HepG2 (cell line): ENCODE data around the gene DYNC2I2. TPM values are rescaled to one million over a fixed set of nuclear protein-coding genes. Genes with fewer than 3 reads are reported as not detected.

Experiments
- ATAC-seq: fragments of 200-7000 bp; cut with Tn5 transposase; 3 replicates; pipeline ENCODE4 v1.9.1; 2020; ENCODE audit warnings: mild to moderate bottlenecking, moderate library complexity
- BruUV-seq: library from RNA; stranded (reverse); fragments of 400-500 nt; replicated peaks from 2 replicates; lab custom pipeline; 2021; lab: Mats Ljungman, UMichigan
- CTCF ChIA-PET: fragments of 300-600 bp; formaldehyde crosslinking; extraction: SDS; loops from one replicate; lab custom pipeline; 2021; ENCODE audit warnings: low total read pairs, inconsistent platforms, low intra/inter-chr PET ratio; lab: Yijun Ruan, JAX
- POLR2A ChIA-PET: fragments of 350-600 bp; sonication (Branson Sonifier 250); formaldehyde crosslinking; loops from one replicate; lab custom pipeline; 2020; ENCODE audit warnings: antibody characterized with exemption, inconsistent platforms; lab: Yijun Ruan, JAX
- DNase-seq: peaks from one replicate; pipeline ENCODE4 v3.0.0-alpha.2; 2015; ENCODE audit warnings: low spot score
- FAIRE-seq: peaks from 3 replicates; lab custom pipeline; 2011; peaks lifted over from hg19 to GRCh38; lab: Jason Lieb, UNC
- H2AFZ ChIP-seq: one replicate; pipeline ENCODE4 v1.6.1; 2011; ENCODE audit warnings: low read length, inconsistent platforms
- H3K27ac ChIP-seq: fragments of 300-600 bp; 3 replicates; pipeline ENCODE4 v1.8.0; 2011; ENCODE audit warnings: mixed run types, mild to moderate bottlenecking, mixed read lengths, low read length, inconsistent platforms; ENCODE audit not compliant: insufficient read depth; ENCODE audit errors: extremely low read length
- H3K27me3 ChIP-seq, 2 experiments: fragments of 200-600 bp in 1 of 2; 2 replicates in 1 of 2; 3 replicates in 1 of 2; pipeline versions ENCODE4 v1.6.0 to v1.8.0; 2011; ENCODE audit warnings: low read length in 2 of 2, mild to moderate bottlenecking in 2 of 2, moderate library complexity in 2 of 2, inconsistent platforms in 1 of 2; ENCODE audit not compliant: insufficient read depth in 2 of 2, control insufficient read depth in 1 of 2
- H3K36me3 ChIP-seq, 2 experiments: fragments of 200-600 bp in 1 of 2; replicated peaks in 1 of 2; 2 replicates in 1 of 2; 3 replicates in 1 of 2; pipeline versions ENCODE4 v1.5.1 to v1.8.0; 2011; ENCODE audit warnings: low read length in 2 of 2, inconsistent platforms in 1 of 2; ENCODE audit not compliant: insufficient read depth in 2 of 2, control insufficient read depth in 1 of 2
- H3K4me1 ChIP-seq: 2 replicates; pipeline ENCODE4 v1.5.1; 2012; ENCODE audit warnings: low read length, inconsistent platforms; ENCODE audit not compliant: insufficient read depth
- H3K4me2 ChIP-seq: 2 replicates; pipeline ENCODE4 v1.6.0; 2011; ENCODE audit warnings: low read depth, low read length, inconsistent platforms
- H3K4me3 ChIP-seq, 3 experiments: fragments of 200-600 bp in 1 of 3; sonication (generic), shearing (Covaris generic) in 1 of 3; replicated peaks in 1 of 3; 2 replicates each; pipeline ENCODE4 v1.5.1; 2011 to 2016; ENCODE audit warnings: low read length in 3 of 3, inconsistent platforms in 2 of 3, low read depth in 2 of 3, mild to moderate bottlenecking in 2 of 3, control low read depth in 1 of 3, mixed read lengths in 1 of 3; ENCODE audit not compliant: insufficient read depth in 1 of 3
- H3K79me2 ChIP-seq: one replicate; pipeline ENCODE4 v1.6.1; 2011; ENCODE audit warnings: low read length, inconsistent platforms; ENCODE audit not compliant: insufficient read depth
- H3K9ac ChIP-seq: 2 replicates; pipeline ENCODE4 v1.6.0; 2011; ENCODE audit warnings: mild to moderate bottlenecking, low read depth, low read length, inconsistent platforms; ENCODE audit not compliant: insufficient read depth
- H3K9me3 ChIP-seq: 2 replicates; pipeline ENCODE4 v1.5.1; 2012; ENCODE audit warnings: mild to moderate bottlenecking, low read length
- H4K20me1 ChIP-seq: 2 replicates; pipeline ENCODE4 v1.6.0; 2011; ENCODE audit warnings: inconsistent platforms, mild to moderate bottlenecking, low read length, moderate library complexity; ENCODE audit not compliant: insufficient read depth
- RAD51 ChIP-seq: fragments of 450-650 bp; IDR thresholded peaks from 2 replicates; pipeline ENCODE4 v1.6.1; 2016; ENCODE audit warnings: borderline replicate concordance
- SIN3B ChIP-seq: fragments of 150-350 bp; IDR thresholded peaks from 2 replicates; pipeline ENCODE4 v1.6.1; 2014; ENCODE audit warnings: low read length
- TEAD2 ChIP-seq: sonication (generic); formaldehyde crosslinking; IDR thresholded peaks from 2 replicates; pipeline ENCODE4 v1.9.0; 2021; ENCODE audit warnings: missing genetic modification reagents
- ZFYVE20 ChIP-seq: sonication (generic); formaldehyde crosslinking; IDR thresholded peaks from 2 replicates; pipeline ENCODE4 v1.8.0; 2023; ENCODE audit warnings: low read depth, mild to moderate bottlenecking, moderate library complexity, missing genetic modification reagents, borderline replicate concordance
- ZNF460 ChIP-seq: sonication (generic); formaldehyde crosslinking; IDR thresholded peaks from 2 replicates; pipeline ENCODE4 v1.5.1; 2020; ENCODE audit warnings: missing genetic modification reagents, mild to moderate bottlenecking, borderline replicate concordance
- WGBS: methylation state at CpG from one replicate; pipeline ENCODE4 v1.1.6; 2017; ENCODE audit warnings: low lambda C conversion rate; 5-methylcytosine and 5-hydroxymethylcytosine counted together
- in situ Hi-C: cut with HindIII; loops from 2 replicates; pipeline ENCODE4 v1.10.0; 2017; ENCODE audit warnings: low pct_unique_long_range_greater_than_20kb; ENCODE audit not compliant: extremely low pct_ligation_motif_present
- intact Hi-C: fragments of 100-400 bp; cut with micrococcal nuclease; formaldehyde crosslinking; loops from one replicate; pipeline ENCODE4 v1.10.0; 2022; ENCODE audit not compliant: unreplicated experiment
- polyA plus RNA-seq, 8 experiments: library from polyadenylated mRNA; depleted of rRNA in 3 of 8; stranded (reverse) in 7 of 8; unstranded in 1 of 8; fragments of >200 nt; fragmentation: Illumina TruSeq in 4 of 8; extraction: Trizol in 4 of 8; gene quantifications; 2 replicates each; pipeline versions ENCODE4 v1.2.1 to v1.2.3, GENCODE V29; 2011 to 2016; ENCODE audit warnings: low read depth in 4 of 8, missing spikeins in 1 of 8, mixed read lengths in 1 of 8; ENCODE audit not compliant: insufficient read depth in 1 of 8
- total RNA-seq, 5 experiments: library from RNA; depleted of rRNA; stranded (reverse); fragments of >200 nt; fragmentation: Illumina TruSeq; extraction: Trizol; gene quantifications; 2 replicates each; pipeline ENCODE4 v1.2.3, GENCODE V29; 2016; ENCODE audit warnings: low read depth in 1 of 5
- TF ChIP-seq, protein P1 (sequence below): sonication (generic); formaldehyde crosslinking; IDR thresholded peaks from 2 replicates; pipeline ENCODE4 v1.8.0; 2022; ENCODE audit warnings: mild to moderate bottlenecking, missing genetic modification reagents; ENCODE audit not compliant: insufficient replicate concordance
- TF ChIP-seq, protein P2 (sequence below): sonication (generic); formaldehyde crosslinking; IDR thresholded peaks from 2 replicates; pipeline ENCODE4 v1.4.0; 2020; ENCODE audit warnings: missing genetic modification reagents

The DYNC2I2 gene
- total and polyA plus RNA-seq, 2 of the 13 experiments (the other 11 are each of a cell fraction or from before 2014, with no cell fraction given), result 13.7 to 40.2 TPM

DNA sequence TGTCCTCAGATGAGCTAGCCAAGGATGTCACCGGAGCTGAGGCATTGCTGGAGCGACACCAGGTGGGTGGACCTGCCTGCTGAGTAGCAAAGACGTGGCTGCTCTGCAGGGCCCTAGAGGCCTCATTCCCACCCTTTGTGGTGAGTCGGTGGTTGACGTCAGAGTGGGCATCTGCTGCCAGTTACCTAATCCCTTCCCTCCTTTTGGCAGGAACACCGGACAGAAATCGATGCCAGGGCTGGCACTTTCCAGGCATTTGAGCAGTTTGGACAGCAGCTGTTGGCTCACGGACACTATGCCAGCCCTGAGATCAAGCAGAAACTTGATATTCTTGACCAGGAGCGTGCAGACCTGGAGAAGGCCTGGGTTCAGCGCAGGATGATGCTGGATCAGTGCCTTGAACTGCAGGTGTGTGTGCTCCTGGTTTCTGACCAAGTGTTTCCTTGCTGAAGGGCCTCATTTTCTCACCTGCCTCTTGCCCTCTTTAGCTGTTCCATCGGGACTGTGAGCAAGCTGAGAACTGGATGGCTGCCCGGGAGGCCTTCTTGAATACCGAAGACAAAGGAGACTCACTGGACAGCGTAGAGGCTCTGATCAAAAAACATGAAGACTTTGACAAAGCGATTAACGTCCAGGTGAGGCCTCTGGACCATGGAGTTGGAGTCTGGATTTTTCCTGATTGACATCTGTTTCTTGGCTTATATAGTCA, 48.9 kb downstream of the DYNC2I2 start (continued):
- TF ChIP-seq, protein P1, sequence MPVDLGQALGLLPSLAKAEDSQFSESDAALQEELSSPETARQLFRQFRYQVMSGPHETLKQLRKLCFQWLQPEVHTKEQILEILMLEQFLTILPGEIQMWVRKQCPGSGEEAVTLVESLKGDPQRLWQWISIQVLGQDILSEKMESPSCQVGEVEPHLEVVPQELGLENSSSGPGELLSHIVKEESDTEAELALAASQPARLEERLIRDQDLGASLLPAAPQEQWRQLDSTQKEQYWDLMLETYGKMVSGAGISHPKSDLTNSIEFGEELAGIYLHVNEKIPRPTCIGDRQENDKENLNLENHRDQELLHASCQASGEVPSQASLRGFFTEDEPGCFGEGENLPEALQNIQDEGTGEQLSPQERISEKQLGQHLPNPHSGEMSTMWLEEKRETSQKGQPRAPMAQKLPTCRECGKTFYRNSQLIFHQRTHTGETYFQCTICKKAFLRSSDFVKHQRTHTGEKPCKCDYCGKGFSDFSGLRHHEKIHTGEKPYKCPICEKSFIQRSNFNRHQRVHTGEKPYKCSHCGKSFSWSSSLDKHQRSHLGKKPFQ (CRISPR knock-in tag), result no peak
- TF ChIP-seq ZNF460 (CRISPR knock-in tag), result no peak
- no peak for TF ChIP-seq TEAD2
- no peak for TF ChIP-seq SIN3B
- TF ChIP-seq, protein P2, sequence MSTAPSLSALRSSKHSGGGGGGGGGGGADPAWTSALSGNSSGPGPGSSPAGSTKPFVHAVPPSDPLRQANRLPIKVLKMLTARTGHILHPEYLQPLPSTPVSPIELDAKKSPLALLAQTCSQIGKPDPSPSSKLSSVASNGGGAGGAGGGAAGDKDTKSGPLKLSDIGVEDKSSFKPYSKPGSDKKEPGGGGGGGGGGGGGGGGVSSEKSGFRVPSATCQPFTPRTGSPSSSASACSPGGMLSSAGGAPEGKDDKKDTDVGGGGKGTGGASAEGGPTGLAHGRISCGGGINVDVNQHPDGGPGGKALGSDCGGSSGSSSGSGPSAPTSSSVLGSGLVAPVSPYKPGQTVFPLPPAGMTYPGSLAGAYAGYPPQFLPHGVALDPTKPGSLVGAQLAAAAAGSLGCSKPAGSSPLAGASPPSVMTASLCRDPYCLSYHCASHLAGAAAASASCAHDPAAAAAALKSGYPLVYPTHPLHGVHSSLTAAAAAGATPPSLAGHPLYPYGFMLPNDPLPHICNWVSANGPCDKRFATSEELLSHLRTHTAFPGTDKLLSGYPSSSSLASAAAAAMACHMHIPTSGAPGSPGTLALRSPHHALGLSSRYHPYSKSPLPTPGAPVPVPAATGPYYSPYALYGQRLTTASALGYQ, result no peak
- TF ChIP-seq ZFYVE20 (CRISPR knock-in tag), result no peak

DNA sequence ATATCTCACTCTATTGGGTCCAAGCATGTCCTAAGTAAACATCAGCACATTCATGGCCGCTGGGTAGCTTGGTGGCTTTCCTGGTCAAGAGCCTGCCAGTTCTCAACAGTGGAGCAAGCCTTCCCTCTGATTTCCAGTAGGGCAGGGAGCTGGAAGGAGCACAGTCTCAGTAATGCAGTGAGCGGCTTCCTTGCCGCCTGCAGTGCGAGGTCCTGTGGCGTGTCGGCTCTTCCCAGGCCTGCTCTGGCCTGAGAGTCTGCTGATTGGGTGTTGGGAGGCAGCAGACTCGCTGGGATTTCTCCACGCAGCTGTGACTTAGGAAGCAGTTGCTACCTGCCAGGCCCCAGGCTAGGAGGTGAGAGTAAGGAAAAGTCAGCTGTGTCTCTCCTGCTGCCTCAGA, 53.0 kb downstream of the DYNC2I2 start:
- ChIA-PET POLR2A (no interaction called here), CTCF (no interaction called here)
- intact Hi-C loops, result no loop called here
- H3K4me2 ChIP-seq, result no peak overlapping the region
- no peaks in the 10 kb centered on the region for H3K27me3 ChIP-seq
- H3K79me2 ChIP-seq, result no peaks in the 10 kb centered on the region
- ATAC-seq (no peak), FAIRE-seq (no peak), DNase-seq (no peak)
- no peaks in the 10 kb centered on the region for H3K9me3 ChIP-seq
- no peak overlapping the region for H2AFZ ChIP-seq
- no peak overlapping the region for H3K9ac ChIP-seq
- no peak for TF ChIP-seq RAD51
- H4K20me1 ChIP-seq, result no peaks in the 10 kb centered on the region
- WGBS, result 93% methylated on average over 5 of the region's 8 CpGs
- H3K4me1 ChIP-seq, result no peaks in the 10 kb centered on the region
- H3K27ac ChIP-seq, result no peak overlapping the region
- no peak overlapping the region for H3K4me3 ChIP-seq
- peaks cover 30 to 55% of the 10 kb centered on the region in 2 experiments for H3K36me3 ChIP-seq
- BruUV-seq, result no TSS peak
- in situ Hi-C loops, result no loop called here
